Thyroid gland (tissue), 4 donors: ENCODE results near the gene BZW1. TPM values are rescaled to one million over a fixed set of nuclear protein-coding genes. Genes with fewer than 3 reads are reported as not detected.
A peak's percentile ranks its signal among the peaks of the same experiment; 100 is the strongest.

Experiments
- DNase-seq, 2 donors: peaks; one replicate each; pipeline ENCODE4 v3.0.0-alpha.2; 2019
- H3K27ac ChIP-seq, 3 donors: fragments of 200-600 bp; sonication (generic); 1 replicate in 2 of 3; 2 replicates in 1 of 3; pipeline ENCODE4 v1.5.1; 2016 to 2019; ENCODE audit warnings: mild to moderate bottlenecking in 1 of 3, moderate library complexity in 1 of 3
- H3K27me3 ChIP-seq: fragments of 200-600 bp; sonication (generic); one replicate; pipeline ENCODE4 v1.5.1; 2019
- H3K36me3 ChIP-seq, 2 donors: fragments of 200-600 bp; sonication (generic); one replicate each; pipeline ENCODE4 v1.5.1; 2016 to 2019
- H3K4me1 ChIP-seq, 2 donors: fragments of 200-600 bp; sonication (generic); one replicate each; pipeline ENCODE4 v1.5.1; 2017 to 2019
- H3K4me3 ChIP-seq, 3 donors: fragments of 200-600 bp; sonication (generic); replicated peaks in 1 of 3; 1 replicate in 2 of 3; 2 replicates in 1 of 3; pipeline ENCODE4 v1.5.1; 2016; ENCODE audit warnings: mild to moderate bottlenecking in 1 of 3
- H3K9me3 ChIP-seq: fragments of 200-600 bp; sonication (generic); one replicate; pipeline ENCODE4 v1.5.1; 2017
- POLR2A ChIP-seq, 2 donors: fragments of 450-650 bp; IDR thresholded peaks; one replicate each; pipeline ENCODE4 v1.6.1; 2017; ENCODE audit warnings: antibody characterized with exemption in 2 of 2, mild to moderate bottlenecking in 2 of 2, moderate library complexity in 1 of 2
- WGBS, 2 donors: methylation state at CpG; one replicate each; pipeline ENCODE4 v1.1.5; 2017; 5-methylcytosine and 5-hydroxymethylcytosine counted together
- intact Hi-C: fragments of 100-400 bp; cut with DNase I; formaldehyde crosslinking; loops from one replicate; pipeline ENCODE4 v1.15.1; 2023
- total RNA-seq, 4 donors: library from RNA; depleted of rRNA; stranded (reverse); fragments of >200 nt; gene quantifications; one replicate each; pipeline ENCODE4 v1.2.3, GENCODE V29; 2016
- TF ChIP-seq, protein P1 (sequence below), 6 experiments: fragments of 200-600 bp in 3 of 6; fragments of 450-650 bp in 3 of 6; sonication (generic) in 3 of 6; IDR thresholded peaks; one replicate each; pipeline ENCODE4 v1.5.1; 2016 to 2019; ENCODE audit warnings: antibody characterized with exemption in 6 of 6, mild to moderate bottlenecking in 2 of 6, inconsistent platforms in 1 of 6, moderate library complexity in 1 of 6

BZW1 gene
- total RNA-seq, 4 donors from 2014 or later = 136 to 192 (median 144) TPM

DNA sequence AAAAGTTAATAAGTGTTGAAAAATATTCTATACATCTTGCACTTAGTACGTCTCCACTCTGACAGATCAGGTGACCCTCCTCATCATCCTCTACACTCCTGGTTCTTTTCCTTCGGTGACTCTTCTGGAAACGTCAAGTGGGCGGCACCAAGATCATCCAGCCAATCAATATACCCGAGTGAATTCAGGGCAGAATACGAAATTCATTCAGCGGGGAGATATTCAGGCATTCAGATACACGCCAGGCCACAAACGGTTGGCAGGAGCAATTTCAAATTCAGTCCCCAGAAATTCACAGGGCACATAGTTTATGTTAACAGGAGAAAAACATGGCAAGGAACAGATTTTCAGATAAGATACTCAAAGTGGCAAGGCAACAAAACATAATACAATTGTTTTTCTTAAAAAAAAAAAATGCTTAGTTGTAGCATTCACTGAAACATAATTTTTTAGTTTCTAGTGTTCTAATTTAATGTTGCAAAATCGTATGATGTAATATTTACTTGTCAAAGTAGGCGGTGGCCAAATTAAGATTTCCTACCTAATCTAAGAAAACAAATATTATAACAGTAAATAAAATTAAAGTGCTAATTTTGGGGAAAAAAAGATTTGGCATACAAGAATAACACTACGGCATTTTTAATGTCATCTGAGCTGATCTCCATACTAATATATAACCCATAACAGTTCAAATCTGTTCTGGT, 48.5 kb downstream of the BZW1 start:
- Histone ChIP-seq H3K4me3 (peak overlapping the region in 1 of 3 donors; percentile 90), H3K27ac (peak overlapping the region in 2 of 3 donors; percentile 50 to 100), H3K27me3 (no peaks in the 10 kb centered on the region), H3K9me3 (no peaks in the 10 kb centered on the region), H3K36me3 (peaks cover 45 to 51% of the 10 kb centered on the region in 2 donors), H3K4me1 (peaks cover 23 to 30% of the 10 kb centered on the region in 2 donors)
- no peak for DNase-seq
- intact Hi-C loops = loop anchor here (5.0 kb wide), 1 partner anchor 48 kb away; the partner anchor contains the start of gene BZW1
- TF ChIP-seq, protein P1, sequence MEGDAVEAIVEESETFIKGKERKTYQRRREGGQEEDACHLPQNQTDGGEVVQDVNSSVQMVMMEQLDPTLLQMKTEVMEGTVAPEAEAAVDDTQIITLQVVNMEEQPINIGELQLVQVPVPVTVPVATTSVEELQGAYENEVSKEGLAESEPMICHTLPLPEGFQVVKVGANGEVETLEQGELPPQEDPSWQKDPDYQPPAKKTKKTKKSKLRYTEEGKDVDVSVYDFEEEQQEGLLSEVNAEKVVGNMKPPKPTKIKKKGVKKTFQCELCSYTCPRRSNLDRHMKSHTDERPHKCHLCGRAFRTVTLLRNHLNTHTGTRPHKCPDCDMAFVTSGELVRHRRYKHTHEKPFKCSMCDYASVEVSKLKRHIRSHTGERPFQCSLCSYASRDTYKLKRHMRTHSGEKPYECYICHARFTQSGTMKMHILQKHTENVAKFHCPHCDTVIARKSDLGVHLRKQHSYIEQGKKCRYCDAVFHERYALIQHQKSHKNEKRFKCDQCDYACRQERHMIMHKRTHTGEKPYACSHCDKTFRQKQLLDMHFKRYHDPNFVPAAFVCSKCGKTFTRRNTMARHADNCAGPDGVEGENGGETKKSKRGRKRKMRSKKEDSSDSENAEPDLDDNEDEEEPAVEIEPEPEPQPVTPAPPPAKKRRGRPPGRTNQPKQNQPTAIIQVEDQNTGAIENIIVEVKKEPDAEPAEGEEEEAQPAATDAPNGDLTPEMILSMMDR (IDR thresholded peaks at IDR 0.05) = no peak
- TF ChIP-seq POLR2A (IDR thresholded peaks at IDR 0.05) = no peak
- 47 to 56% methylated on average over 12 of the region's 12 CpGs for WGBS, 2 donors

DNA sequence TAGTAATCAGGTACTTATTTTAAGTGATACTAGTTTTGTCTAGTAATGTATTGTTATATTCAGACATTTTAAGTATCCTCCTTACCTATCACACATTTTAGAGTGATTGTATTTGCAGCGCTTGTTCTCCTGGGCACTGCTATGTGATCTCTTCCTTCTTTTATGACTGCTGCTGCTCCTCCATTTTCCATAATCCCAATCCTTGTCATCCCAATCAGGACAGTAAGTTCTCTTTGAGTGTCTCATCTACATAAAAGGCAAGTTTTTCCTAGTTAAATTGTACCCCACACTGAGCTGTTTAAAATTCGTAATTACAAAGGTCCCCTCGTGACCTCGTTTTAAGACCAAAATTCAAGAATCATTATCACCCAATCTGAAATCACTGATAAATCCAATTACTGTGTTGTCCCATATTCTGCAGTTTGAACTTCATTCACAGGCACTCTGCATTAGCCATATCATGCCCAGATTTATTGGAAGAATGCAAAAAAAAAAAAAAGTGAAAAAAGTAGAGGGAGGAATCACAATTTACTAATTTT, 50.0 kb downstream of the BZW1 start:
- no peak for DNase-seq
- no peaks in the 10 kb centered on the region for H3K27me3 ChIP-seq
- H3K4me1 ChIP-seq = peaks cover 23 to 35% of the 10 kb centered on the region in 2 donors
- H3K4me3 ChIP-seq = peak overlapping the region in 2 of 3 donors; percentile 78 to 90
- peak overlapping the region; percentile 100 for H3K27ac ChIP-seq
- no peaks in the 10 kb centered on the region for H3K9me3 ChIP-seq
- TF ChIP-seq POLR2A (IDR thresholded peaks at IDR 0.05) = no peak
- TF ChIP-seq, protein P1 (IDR thresholded peaks at IDR 0.05) = no peak
- peaks cover 31 to 37% of the 10 kb centered on the region in 2 donors for H3K36me3 ChIP-seq
- WGBS, 2 donors = 17 to 20% methylated on average over 4 of the region's 4 CpGs
- intact Hi-C loops = loop anchor here (5.0 kb wide), 1 partner anchor 49 kb away; the partner anchor contains the start of gene BZW1

DNA sequence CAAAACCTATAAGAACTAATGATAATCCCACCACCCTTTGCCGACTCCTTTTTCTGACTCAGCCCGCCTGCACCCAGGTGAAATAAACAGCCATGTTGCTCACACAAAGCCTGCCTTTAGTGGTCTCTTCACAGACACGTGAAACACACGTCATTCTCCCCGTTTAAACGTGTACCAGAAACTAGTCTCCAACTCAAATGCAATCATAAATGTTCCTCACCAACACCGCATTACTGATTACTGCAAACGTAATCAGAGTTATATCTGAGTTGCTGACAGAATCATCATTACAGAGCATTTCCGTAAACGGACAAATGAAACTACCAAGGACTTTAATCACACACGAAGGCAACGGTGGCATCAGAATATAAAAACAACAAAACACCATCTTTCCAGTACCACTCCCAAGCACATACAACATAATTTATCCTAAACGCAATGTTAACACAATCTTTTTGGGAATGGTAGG, 50.9 kb downstream of the BZW1 start:
- Histone ChIP-seq H3K4me1 (peaks cover 23 to 33% of the 10 kb centered on the region in 2 donors), H3K27ac (peak overlapping the region; percentile 100), H3K27me3 (no peaks in the 10 kb centered on the region), H3K4me3 (peak overlapping the region; percentile 77 to 90 (median 78)), H3K9me3 (no peaks in the 10 kb centered on the region), H3K36me3 (peaks cover 22 to 28% of the 10 kb centered on the region in 2 donors)
- TF ChIP-seq, protein P1 (IDR thresholded peaks at IDR 0.05) = no peak
- TF ChIP-seq POLR2A (IDR thresholded peaks at IDR 0.05) = peak in 1 of 2 donors; percentile 67
- peak; percentile 22 to 35 for DNase-seq
- 0% methylated on average over 13 of the region's 13 CpGs for WGBS, 2 donors
- intact Hi-C loops = loop anchor here (5.0 kb wide), 1 partner anchor 50 kb away; the partner anchor contains the start of gene BZW1

DNA sequence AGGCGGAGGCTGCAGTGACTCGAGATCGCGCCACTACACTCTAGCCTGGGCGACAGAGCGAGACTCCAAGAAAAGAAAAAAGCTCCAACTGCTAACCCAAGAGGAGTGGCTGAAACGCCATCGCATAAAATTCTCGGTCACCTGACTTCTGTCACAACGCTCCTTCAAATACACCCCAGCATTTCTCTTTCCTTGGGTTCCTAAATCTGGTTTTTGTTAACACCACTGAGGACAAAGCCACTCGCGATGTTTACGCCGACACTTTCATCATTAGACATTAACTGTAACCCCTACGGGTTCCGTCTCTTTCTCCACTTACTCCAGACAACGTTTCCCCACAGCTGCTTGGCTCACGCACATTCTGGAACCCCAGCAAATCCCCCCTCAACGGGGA, 52.1 kb downstream of the BZW1 start:
- WGBS, 2 donors = 0% methylated on average over 19 of the region's 19 CpGs
- intact Hi-C loops = loop anchor here (5.0 kb wide), 1 partner anchor 51 kb away; the partner anchor contains the start of gene BZW1
- Histone ChIP-seq H3K27me3 (no peaks in the 10 kb centered on the region), H3K36me3 (peaks cover 10 to 18% of the 10 kb centered on the region in 2 donors), H3K27ac (peak overlapping the region; percentile 100), H3K4me1 (peaks cover 23 to 29% of the 10 kb centered on the region in 2 donors), H3K9me3 (no peaks in the 10 kb centered on the region), H3K4me3 (peak overlapping the region; percentile 77 to 90 (median 78))
- DNase-seq = peak in 1 of 2 donors; percentile 37
- no peak for TF ChIP-seq POLR2A (IDR thresholded peaks at IDR 0.05)
- TF ChIP-seq, protein P1 (IDR thresholded peaks at IDR 0.05) = no peak
